GM12891 (cell line): ENCODE data around the gene OTOG.

Experiments used
- PAX5 ChIP-seq: IDR thresholded peaks from 2 replicates; pipeline ENCODE4 v1.6.1; 2011; ENCODE audit warnings: low read length, moderate library complexity, mild to moderate bottlenecking; ENCODE audit not compliant: insufficient read depth, severe bottlenecking
- POLR2A ChIP-seq: IDR thresholded peaks from 2 replicates; pipeline ENCODE4 v1.6.1; 2011; ENCODE audit warnings: low read depth, low read length, control low read depth
- POLR2AphosphoS5 ChIP-seq: IDR thresholded peaks from 2 replicates; pipeline ENCODE4 v1.6.1; 2011; ENCODE audit warnings: low read depth, low read length, control low read depth
- SPI1 ChIP-seq: IDR thresholded peaks from 2 replicates; pipeline ENCODE4 v1.6.1; 2011; ENCODE audit warnings: low read depth, low read length, control low read depth
- TAF1 ChIP-seq: IDR thresholded peaks from 2 replicates; pipeline ENCODE4 v1.6.1; 2011; ENCODE audit warnings: low read depth, low read length, control low read depth

DNA sequence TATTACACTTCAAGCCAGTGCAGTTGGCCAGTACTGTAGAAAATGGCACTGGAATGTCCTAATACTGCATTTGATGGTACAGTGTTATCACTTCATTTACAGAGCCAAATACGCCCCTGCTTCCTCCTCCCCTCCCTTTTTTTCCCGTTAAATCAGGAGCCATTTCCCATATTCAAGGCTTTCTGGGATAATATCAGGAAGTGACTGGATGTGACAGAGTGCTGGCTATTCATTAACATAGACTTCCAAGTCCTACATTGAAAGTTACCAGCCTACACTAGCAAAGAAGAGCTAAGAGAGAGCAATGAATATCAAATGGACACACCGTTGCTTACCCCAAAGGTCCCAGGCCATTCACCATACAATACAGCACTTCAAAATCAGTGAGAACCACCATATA, 38.3 kb upstream of the OTOG start:
- TF ChIP-seq POLR2AphosphoS5 (no peak), TAF1 (no peak), POLR2A (no peak), SPI1 (no peak), PAX5 (no peak)
